Ovary (tissue), 3 donors: ENCODE measurements around the gene NIN.

Experiments
- CTCF ChIP-seq, 3 donors: fragments of 450-650 bp in 2 of 3; fragments of 200-600 bp in 1 of 3; IDR thresholded peaks; one replicate each; pipeline versions ENCODE4 v1.5.1 to v1.8.0; 2016 to 2022; ENCODE audit warnings: antibody characterized with exemption in 3 of 3, mild to moderate bottlenecking in 1 of 3
- EP300 ChIP-seq: sonication (generic); formaldehyde crosslinking; IDR thresholded peaks from one replicate; pipeline ENCODE4 v1.6.1; 2017; ENCODE audit warnings: antibody characterized with exemption
- POLR2A ChIP-seq: fragments of 450-650 bp; IDR thresholded peaks from one replicate; pipeline ENCODE4 v1.6.1; 2017; ENCODE audit warnings: antibody characterized with exemption, mild to moderate bottlenecking, moderate library complexity
- donor health status: DM: no; HTN: no; CAD: no.

DNA sequence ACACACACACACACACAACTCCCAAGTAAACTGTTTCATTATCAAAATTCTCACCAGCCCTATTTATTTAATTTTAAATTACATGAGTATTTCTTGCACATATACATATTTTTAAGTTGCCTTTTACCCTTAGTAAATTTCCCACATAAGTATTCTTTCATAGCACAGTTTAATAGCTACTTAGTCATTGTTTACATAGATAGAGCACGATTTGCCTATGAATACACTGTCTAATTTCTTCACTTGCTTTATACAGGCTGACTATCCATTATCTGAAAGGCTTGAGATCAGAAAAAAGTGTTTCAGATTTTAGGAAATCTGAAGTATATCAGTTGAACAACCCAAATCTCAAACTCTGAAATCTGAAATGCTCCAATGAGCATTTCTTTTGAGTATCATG lies 30.9 kb downstream of the NIN start:
- TF ChIP-seq CTCF (IDR thresholded peaks at IDR 0.05) (no peak), POLR2A (no peak), EP300 (no peak)
